Erythroblast (primary cell): ENCODE results near the gene DCUN1D2.

Source experiments
- DNase-seq, 2 experiments: peaks; one replicate each; lab custom pipeline; 2025; lab: John Stamatoyannopoulos, UW
- GATA1 ChIP-seq: IDR thresholded peaks from 2 replicates; pipeline ENCODE4 v1.6.1; 2011; ENCODE audit warnings: low read depth, mild to moderate bottlenecking, control low read depth, low read length, moderate library complexity
- POLR2A ChIP-seq: IDR thresholded peaks from 2 replicates; pipeline ENCODE4 v1.6.1; 2011; ENCODE audit warnings: mild to moderate bottlenecking, low read length

Gene DCUN1D2

GRCh38 chr13:113430378-113431110, 60.0 kb downstream of the DCUN1D2 start:
- DNase-seq: no peak
- no peak for TF ChIP-seq GATA1
- TF ChIP-seq POLR2A: no peak

- DNase-seq: no peak
- TF ChIP-seq POLR2A (no peak), GATA1 (no peak)
Measured at GRCh38 chr13:113429608-113429985, 60.9 kb downstream of the DCUN1D2 start.

- no peak for DNase-seq
- TF ChIP-seq POLR2A (no peak), GATA1 (no peak)
Measured at GRCh38 chr13:113428871-113429607, 61.5 kb downstream of the DCUN1D2 start.

- no peak for DNase-seq
- no peak for TF ChIP-seq POLR2A
- no peak for TF ChIP-seq GATA1
Measured at GRCh38 chr13:113428469-113428865, 62.0 kb downstream of the DCUN1D2 start.

- TF ChIP-seq GATA1: no peak
- no peak for TF ChIP-seq POLR2A
- no peak for DNase-seq
Measured at GRCh38 chr13:113427562-113428468, 62.7 kb downstream of the DCUN1D2 start.

GRCh38 chr13:113426591-113426986, 63.9 kb downstream of the DCUN1D2 start:
- no peak for TF ChIP-seq POLR2A
- TF ChIP-seq GATA1: no peak
- no peak for DNase-seq

GRCh38 chr13:113425941-113426590, 64.4 kb downstream of the DCUN1D2 start:
- TF ChIP-seq GATA1: no peak
- no peak for TF ChIP-seq POLR2A
- DNase-seq: no peak

GRCh38 chr13:113423520-113424163, 66.9 kb downstream of the DCUN1D2 start:
- no peak for TF ChIP-seq GATA1
- TF ChIP-seq POLR2A: no peak
- no peak for DNase-seq

GRCh38 chr13:113422807-113423519, 67.5 kb downstream of the DCUN1D2 start:
- DNase-seq: no peak
- TF ChIP-seq POLR2A (no peak), GATA1 (no peak)

GRCh38 chr13:113421673-113422270, 68.7 kb downstream of the DCUN1D2 start:
- no peak for DNase-seq
- TF ChIP-seq POLR2A: no peak
- no peak for TF ChIP-seq GATA1

GRCh38 chr13:113420833-113421600, 69.5 kb downstream of the DCUN1D2 start:
- TF ChIP-seq GATA1 (no peak), POLR2A (no peak)
- DNase-seq: no peak
